Sigmoid colon (tissue), 4 donors: ENCODE results near the gene FCSK.

ENCODE experiments used
- CTCF ChIP-seq, 4 experiments: fragments of 450-650 bp in 3 of 4; fragments of 200-600 bp in 1 of 4; IDR thresholded peaks; one replicate each; pipeline ENCODE4 v1.5.1; 2016 to 2019; ENCODE audit warnings: antibody characterized with exemption in 4 of 4, mild to moderate bottlenecking in 3 of 4, moderate library complexity in 2 of 4
- POLR2A ChIP-seq, 2 donors: fragments of 450-650 bp; IDR thresholded peaks; one replicate each; pipeline ENCODE4 v1.6.1; 2016; ENCODE audit warnings: antibody characterized with exemption in 2 of 2, mild to moderate bottlenecking in 2 of 2, moderate library complexity in 2 of 2
- POLR2AphosphoS5 ChIP-seq, 4 donors: sonication (generic); formaldehyde crosslinking; IDR thresholded peaks; one replicate each; pipeline ENCODE4 v1.6.1; 2017; ENCODE audit warnings: antibody characterized with exemption in 4 of 4

GRCh38 chr16:70529051-70529777, 74.8 kb downstream of the FCSK start:
- peak in 3 of 4 experiments; percentile 28 to 47 (median 32) for TF ChIP-seq CTCF (IDR thresholded peaks at IDR 0.05)
- no peak for TF ChIP-seq POLR2A (IDR thresholded peaks at IDR 0.05)
- TF ChIP-seq POLR2AphosphoS5 (IDR thresholded peaks at IDR 0.05) = no peak
